GM11168 (cell line): Measurements from ENCODE around the gene ZBTB48.
"Not testable (repeated sequence)": the region's sequence is repeated elsewhere in the genome, so short reads cannot be mapped to it uniquely, and the experiment has no call there.

Source experiments
- in situ Hi-C: fragments of 300-500 bp; cut with MboI; formaldehyde crosslinking; loops from one replicate; pipeline ENCODE4 v1.12.0; 2022; ENCODE audit warnings: low sequenced_read_pairs; ENCODE audit not compliant: unreplicated experiment

The ZBTB48 gene

GRCh38 chr1:6590046-6590445, 10.3 kb downstream of the ZBTB48 start:
- in situ Hi-C loops, result no loop called here

- in situ Hi-C loops, result no loop called here
These were observed 11.4 kb downstream of the ZBTB48 start for GRCh38 chr1:6591222-6591621.

GRCh38 chr1:6591644-6592043, 11.8 kb downstream of the ZBTB48 start:
- in situ Hi-C loops, result no loop called here

- in situ Hi-C loops, result no loop called here
These were observed 12.6 kb downstream of the ZBTB48 start for GRCh38 chr1:6592441-6592840.

- in situ Hi-C loops, result no loop called here
These were observed 13.2 kb downstream of the ZBTB48 start for GRCh38 chr1:6592865-6593593.

- in situ Hi-C loops, result no loop called here
These were observed 14.0 kb downstream of the ZBTB48 start for GRCh38 chr1:6593810-6594209.

GRCh38 chr1:6594977-6595740, 15.4 kb downstream of the ZBTB48 start:
- in situ Hi-C loops, result no loop called here

GRCh38 chr1:6596351-6596750, 16.6 kb downstream of the ZBTB48 start:
- in situ Hi-C loops, result no loop called here

GRCh38 chr1:6596886-6597776, 17.3 kb downstream of the ZBTB48 start:
- in situ Hi-C loops, result no loop called here

GRCh38 chr1:6597777-6598131, 18.0 kb downstream of the ZBTB48 start:
- in situ Hi-C loops, result no loop called here

- in situ Hi-C loops, result no loop called here
These were observed 19.6 kb downstream of the ZBTB48 start for GRCh38 chr1:6599141-6599975.

- in situ Hi-C loops, result not testable (repeated sequence)
These were observed 20.2 kb downstream of the ZBTB48 start for GRCh38 chr1:6599991-6600390.

- in situ Hi-C loops, result no loop called here
These were observed 20.7 kb downstream of the ZBTB48 start for GRCh38 chr1:6600410-6601048.

GRCh38 chr1:6601049-6601922, 21.5 kb downstream of the ZBTB48 start:
- in situ Hi-C loops, result no loop called here

GRCh38 chr1:6601923-6602668, 22.3 kb downstream of the ZBTB48 start:
- in situ Hi-C loops, result no loop called here

GRCh38 chr1:6602669-6603237, 23.0 kb downstream of the ZBTB48 start, which contains the start of gene KLHL21:
Gene KLHL21, minus strand, starts transcription at chr1:6602869. Its CDS starts 52 bp downstream, at chr1:6602817.
- in situ Hi-C loops, result no loop called here

GRCh38 chr1:6603238-6603914, 23.6 kb downstream of the ZBTB48 start:
- in situ Hi-C loops, result no loop called here
